A673 (cell line): ENCODE measurements around the gene OR10X1. TPM values are rescaled to one million over a fixed set of nuclear protein-coding genes. Genes with fewer than 3 reads are reported as not detected.

Experiments
- BruUV-seq: library from RNA; stranded (reverse); fragments of 400-500 nt; replicated peaks from 2 replicates; lab custom pipeline; 2021; lab: Mats Ljungman, UMichigan
- CTCF ChIA-PET: fragments of 300-600 bp; sonication (Branson Sonifier 250); formaldehyde crosslinking; loops from one replicate; lab custom pipeline; 2022; ENCODE audit warnings: antibody characterized with exemption; lab: Charles Lee
- POLR2A ChIA-PET: fragments of 300-600 bp; sonication (Branson Sonifier 250); formaldehyde crosslinking; loops from one replicate; lab custom pipeline; 2022; ENCODE audit warnings: antibody characterized with exemption; ENCODE audit not compliant: low non-redundant PET; lab: Charles Lee
- DNase-seq: peaks from one replicate; pipeline ENCODE4 v3.0.0-alpha.2; 2015; ENCODE audit warnings: low spot score
- H3K27ac ChIP-seq: fragments of 200-600 bp; sonication (generic); 2 replicates; pipeline ENCODE4 v1.5.1; 2016; ENCODE audit warnings: mixed run types, low read depth, mild to moderate bottlenecking, mixed read lengths, antibody characterized with exemption, low read length; ENCODE audit not compliant: poor library complexity, severe bottlenecking
- H3K27me3 ChIP-seq: fragments of 200-600 bp; sonication (generic); replicated peaks from 2 replicates; pipeline ENCODE4 v1.6.1; 2017; ENCODE audit warnings: mixed run types, low read depth, mild to moderate bottlenecking, mixed read lengths, antibody characterized with exemption, low read length; ENCODE audit not compliant: insufficient read depth, poor library complexity
- H3K36me3 ChIP-seq: fragments of 200-600 bp; sonication (generic); 2 replicates; pipeline ENCODE4 v1.6.1; 2016; ENCODE audit warnings: mixed run types, mild to moderate bottlenecking, mixed read lengths, antibody characterized with exemption, low read length; ENCODE audit not compliant: insufficient read depth, poor library complexity, severe bottlenecking
- H3K4me1 ChIP-seq: fragments of 200-600 bp; sonication (generic); 2 replicates; pipeline ENCODE4 v1.6.1; 2017; ENCODE audit warnings: mixed run types, mild to moderate bottlenecking, mixed read lengths, antibody characterized with exemption, low read length; ENCODE audit not compliant: insufficient read depth, poor library complexity, severe bottlenecking
- H3K4me3 ChIP-seq: fragments of 200-600 bp; sonication (generic); 2 replicates; pipeline ENCODE4 v1.5.1; 2016; ENCODE audit warnings: low read depth, mixed run types, mild to moderate bottlenecking, mixed read lengths, low read length; ENCODE audit not compliant: poor library complexity, severe bottlenecking
- H3K9me3 ChIP-seq: fragments of 200-600 bp; sonication (generic); 2 replicates; pipeline ENCODE4 v1.6.1; 2016; ENCODE audit warnings: mixed run types, low read depth, mild to moderate bottlenecking, mixed read lengths, antibody characterized with exemption, low read length; ENCODE audit not compliant: poor library complexity, severe bottlenecking
- EZH2 ChIP-seq: fragments of 200-600 bp; sonication (generic); IDR thresholded peaks from 2 replicates; pipeline ENCODE4 v1.6.1; 2017; ENCODE audit warnings: borderline replicate concordance, low read depth, mild to moderate bottlenecking, mixed read lengths, antibody characterized with exemption, low read length; ENCODE audit not compliant: poor library complexity, severe bottlenecking
- intact Hi-C: fragments of 100-400 bp; cut with micrococcal nuclease; formaldehyde crosslinking; loops from one replicate; pipeline ENCODE4 v1.10.0; 2022; ENCODE audit not compliant: unreplicated experiment
- total RNA-seq: library from RNA; stranded (reverse); gene quantifications from 2 replicates; pipeline ENCODE4 v1.2.3, GENCODE V29; 2021
- TF ChIP-seq, protein P1 (sequence below): fragments of 300-800, 200-600 bp; sonication (generic); conservative IDR thresholded peaks from 2 replicates; pipeline ENCODE4 v1.5.1; 2017; ENCODE audit warnings: low read depth, mild to moderate bottlenecking, antibody characterized with exemption, low read length, moderate library complexity, mixed read lengths

The OR10X1 gene
- total RNA-seq, 1 experiment from 2014 or later: not detected

DNA sequence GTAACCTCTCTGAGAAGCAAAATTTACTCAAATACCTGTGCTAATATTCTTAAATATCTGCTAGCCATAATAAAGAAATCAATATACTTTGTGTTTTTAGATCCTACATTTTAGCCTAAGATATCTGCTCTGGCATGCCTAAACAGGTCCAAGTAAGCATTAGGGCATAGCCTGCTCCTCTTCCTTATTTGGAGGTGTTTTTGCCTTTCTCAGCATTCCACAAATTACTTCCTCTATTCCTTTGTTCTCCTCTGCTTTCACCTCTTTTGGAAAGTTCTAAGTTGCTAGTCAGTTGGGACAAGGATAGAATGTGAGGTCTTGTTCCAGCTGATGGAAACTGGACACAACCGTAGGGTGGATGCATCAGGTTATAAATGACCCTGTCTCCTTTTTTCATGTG, 7.2 kb upstream of the OR10X1 start:
- no peak overlapping the region for H3K4me3 ChIP-seq
- H3K9me3 ChIP-seq: no peaks in the 10 kb centered on the region
- no peaks in the 10 kb centered on the region for H3K4me1 ChIP-seq
- no peak overlapping the region for H3K27ac ChIP-seq
- no peaks in the 10 kb centered on the region for H3K36me3 ChIP-seq
- intact Hi-C loops: no loop called here
- ChIA-PET POLR2A (no interaction called here), CTCF (no interaction called here)
- no peaks in the 10 kb centered on the region for H3K27me3 ChIP-seq
- no peak for DNase-seq
- no TSS peak for BruUV-seq
- TF ChIP-seq, protein P1, sequence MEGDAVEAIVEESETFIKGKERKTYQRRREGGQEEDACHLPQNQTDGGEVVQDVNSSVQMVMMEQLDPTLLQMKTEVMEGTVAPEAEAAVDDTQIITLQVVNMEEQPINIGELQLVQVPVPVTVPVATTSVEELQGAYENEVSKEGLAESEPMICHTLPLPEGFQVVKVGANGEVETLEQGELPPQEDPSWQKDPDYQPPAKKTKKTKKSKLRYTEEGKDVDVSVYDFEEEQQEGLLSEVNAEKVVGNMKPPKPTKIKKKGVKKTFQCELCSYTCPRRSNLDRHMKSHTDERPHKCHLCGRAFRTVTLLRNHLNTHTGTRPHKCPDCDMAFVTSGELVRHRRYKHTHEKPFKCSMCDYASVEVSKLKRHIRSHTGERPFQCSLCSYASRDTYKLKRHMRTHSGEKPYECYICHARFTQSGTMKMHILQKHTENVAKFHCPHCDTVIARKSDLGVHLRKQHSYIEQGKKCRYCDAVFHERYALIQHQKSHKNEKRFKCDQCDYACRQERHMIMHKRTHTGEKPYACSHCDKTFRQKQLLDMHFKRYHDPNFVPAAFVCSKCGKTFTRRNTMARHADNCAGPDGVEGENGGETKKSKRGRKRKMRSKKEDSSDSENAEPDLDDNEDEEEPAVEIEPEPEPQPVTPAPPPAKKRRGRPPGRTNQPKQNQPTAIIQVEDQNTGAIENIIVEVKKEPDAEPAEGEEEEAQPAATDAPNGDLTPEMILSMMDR: no peak
- TF ChIP-seq EZH2: no peak

DNA sequence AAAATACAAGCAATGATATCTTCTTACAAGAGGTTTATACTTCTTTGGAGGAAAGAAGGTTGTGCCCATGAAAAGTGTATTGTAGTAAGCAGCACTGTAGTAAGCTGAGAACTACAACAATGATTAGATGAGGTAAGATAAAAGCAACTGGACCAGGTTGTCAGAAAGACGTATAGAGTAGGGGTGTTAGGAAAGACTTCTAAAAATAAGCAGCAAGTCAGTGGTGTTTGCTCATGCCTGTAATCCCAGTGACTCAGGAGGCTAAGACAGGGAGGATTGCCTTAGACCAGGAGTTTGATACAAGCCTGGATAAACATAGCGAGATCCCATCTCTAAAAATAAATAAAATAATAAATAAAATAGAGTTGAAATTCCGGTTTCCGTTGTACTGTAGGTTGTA, 4.3 kb upstream of the OR10X1 start:
- no peak overlapping the region for H3K4me3 ChIP-seq
- H3K27me3 ChIP-seq: no peaks in the 10 kb centered on the region
- ChIA-PET POLR2A (no interaction called here), CTCF (no interaction called here)
- H3K27ac ChIP-seq: no peak overlapping the region
- TF ChIP-seq EZH2: no peak
- TF ChIP-seq, protein P1: no peak
- no TSS peak for BruUV-seq
- H3K9me3 ChIP-seq: no peaks in the 10 kb centered on the region
- no peaks in the 10 kb centered on the region for H3K4me1 ChIP-seq
- no peak for DNase-seq
- H3K36me3 ChIP-seq: no peaks in the 10 kb centered on the region
- intact Hi-C loops: no loop called here

DNA sequence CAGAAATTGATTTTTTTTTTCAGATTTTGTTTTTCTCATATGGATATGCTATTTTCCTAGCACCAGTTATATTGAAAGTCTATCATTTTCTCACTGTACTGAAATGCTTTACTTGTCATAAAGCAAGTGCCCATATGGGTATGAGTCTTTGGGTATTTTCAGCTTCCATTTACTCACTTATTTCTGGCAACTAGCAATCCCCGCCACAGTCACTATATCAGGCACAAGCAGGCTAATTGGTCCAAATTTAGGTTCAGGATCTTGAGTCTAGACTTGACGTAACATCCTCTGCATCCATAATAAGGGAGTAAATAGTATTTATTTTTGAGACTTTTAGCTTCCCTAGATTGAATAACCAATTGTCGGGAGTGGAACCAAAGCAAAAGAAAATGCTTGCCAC, 2.1 kb downstream of the OR10X1 start:
- H3K4me1 ChIP-seq: no peaks in the 10 kb centered on the region

More for the DNA sequence above, 2.1 kb downstream of the OR10X1 start:
- no TSS peak for BruUV-seq
- intact Hi-C loops: no loop called here
- ChIA-PET CTCF (no interaction called here), POLR2A (interaction anchor here (0.5 kb wide), 1 partner anchor 1228 kb away, joined by 3 read pairs; no protein-coding TSS in a partner anchor)
- TF ChIP-seq, protein P1: no peak
- TF ChIP-seq EZH2: no peak
- DNase-seq: no peak
- no peak overlapping the region for H3K4me3 ChIP-seq
- no peaks in the 10 kb centered on the region for H3K36me3 ChIP-seq
- no peak overlapping the region for H3K27ac ChIP-seq
- H3K9me3 ChIP-seq: no peaks in the 10 kb centered on the region
- H3K27me3 ChIP-seq: no peaks in the 10 kb centered on the region
